ENCODE data around the gene ROGDI.
A peak's percentile ranks its signal among the peaks of the same experiment; 100 is the strongest.

The ROGDI gene

GRCh38 chr16:4746991-4747574 lies 55.4 kb downstream of the ROGDI start:
- CTCF ChIA-PET: interaction anchor here (0.5 kb wide), 1 partner anchor 94 kb away, joined by 3 read pairs; no protein-coding TSS in a partner anchor
- TF ChIP-seq ZIC2 (tag by site-specific recombination; IDR thresholded peaks at IDR 0.05): peak; percentile 60
- TF ChIP-seq IKZF3 (tag by site-specific recombination; IDR thresholded peaks at IDR 0.05): no peak
- TF ChIP-seq ZNF513 (tag by site-specific recombination; IDR thresholded peaks at IDR 0.05): 0 out of 2 replicates have a peak, but pooled peaks have one; percentile 44
- H3K27ac ChIP-seq (ENCODE audit: extremely low read depth, low read depth, low read length): no peak overlapping the region
- H3K4me3 ChIP-seq (ENCODE audit: low read depth, low read length): no peak overlapping the region
- H3K4me1 ChIP-seq (ENCODE audit: control insufficient read depth, insufficient read depth, low read length): no peaks in the 10 kb centered on the region
- POLR2A ChIA-PET: interaction anchor here (0.9 to 2.0 kb wide), 3 partner anchors 10 to 15 kb away, joined by 3 to 12 read pairs (median 8); partner anchors contain the start of genes ANKS3 and DNAAF8
- no peaks in the 10 kb centered on the region for H3K9me3 ChIP-seq (ENCODE audit: control insufficient read depth, insufficient read depth, low read depth, low read length)
- H3K36me3 ChIP-seq (ENCODE audit: control insufficient read depth in 2 of 2, insufficient read depth in 1 of 2, low read length in 2 of 2): peaks cover 0 to 27% of the 10 kb centered on the region in 2 experiments; a peak in 2 of 3 replicates

Measured in HEK293 (cell line).